GM12873 (cell line): ENCODE measurements around the gene C9orf43.

Experiments
- TF ChIP-seq, protein P1 (sequence below): IDR thresholded peaks from 2 replicates; pipeline ENCODE4 v1.5.1; 2012; ENCODE audit warnings: low read depth, mild to moderate bottlenecking, moderate library complexity, low read length, control low read depth; ENCODE audit not compliant: insufficient read depth; ENCODE audit errors: missing control alignments

The C9orf43 gene, protein sequence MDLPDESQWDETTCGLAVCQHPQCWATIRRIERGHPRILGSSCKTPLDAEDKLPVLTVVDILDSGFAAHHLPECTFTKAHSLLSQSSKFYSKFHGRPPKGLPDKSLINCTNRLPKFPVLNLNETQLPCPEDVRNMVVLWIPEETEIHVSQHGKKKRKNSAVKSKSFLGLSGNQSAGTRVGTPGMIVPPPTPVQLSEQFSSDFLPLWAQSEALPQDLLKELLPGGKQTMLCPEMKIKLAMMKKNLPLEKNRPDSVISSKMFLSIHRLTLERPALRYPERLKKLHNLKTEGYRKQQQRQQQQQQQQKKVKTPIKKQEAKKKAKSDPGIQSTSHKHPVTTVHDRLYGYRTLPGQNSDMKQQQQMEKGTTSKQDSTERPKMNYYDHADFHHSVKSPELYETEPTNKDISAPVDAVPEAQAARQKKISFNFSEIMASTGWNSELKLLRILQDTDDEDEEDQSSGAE

DNA sequence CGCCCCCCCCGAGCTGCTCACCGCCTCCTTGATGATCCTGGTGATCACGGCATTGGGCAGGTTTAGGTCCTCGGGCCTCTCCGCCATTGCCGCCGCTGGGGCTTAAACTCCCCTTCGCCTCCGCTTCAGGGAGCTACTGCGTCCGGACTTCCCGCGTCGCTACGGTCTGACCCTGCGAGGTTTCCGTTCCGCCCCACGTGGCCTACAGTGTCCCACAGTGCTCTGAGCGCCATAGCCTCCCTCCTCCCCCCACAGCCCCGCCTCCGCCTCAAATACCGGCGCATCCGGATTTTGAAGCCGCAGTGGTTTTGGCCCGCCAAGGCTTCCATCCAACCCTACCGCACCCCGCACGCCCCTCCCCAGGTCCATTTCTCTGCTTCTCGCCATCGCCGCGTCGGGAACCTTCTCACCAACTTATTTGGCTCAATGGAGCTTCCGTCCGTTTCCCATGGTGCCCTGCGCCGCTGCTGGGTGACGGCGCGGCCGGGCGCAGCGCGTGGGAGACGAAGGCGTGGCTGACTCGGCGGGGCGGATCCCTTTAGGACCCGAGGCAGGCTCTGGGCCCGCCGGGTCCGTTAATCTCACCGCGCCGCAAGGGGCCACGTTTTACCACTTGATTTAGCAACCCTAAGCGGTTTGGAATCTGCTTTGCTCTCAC, at the start of gene C9orf43, which contains the start of gene POLE3:
C9orf43 (plus strand) TSS at position 541 of the 658 bp plus-strand sequence. CDS start 2,747 bp downstream, outside the sequence.
POLE3 (minus strand) TSS at position 469 of the 658 bp plus-strand sequence; CDS start at position 87, 382 bp downstream.
- TF ChIP-seq, protein P1, sequence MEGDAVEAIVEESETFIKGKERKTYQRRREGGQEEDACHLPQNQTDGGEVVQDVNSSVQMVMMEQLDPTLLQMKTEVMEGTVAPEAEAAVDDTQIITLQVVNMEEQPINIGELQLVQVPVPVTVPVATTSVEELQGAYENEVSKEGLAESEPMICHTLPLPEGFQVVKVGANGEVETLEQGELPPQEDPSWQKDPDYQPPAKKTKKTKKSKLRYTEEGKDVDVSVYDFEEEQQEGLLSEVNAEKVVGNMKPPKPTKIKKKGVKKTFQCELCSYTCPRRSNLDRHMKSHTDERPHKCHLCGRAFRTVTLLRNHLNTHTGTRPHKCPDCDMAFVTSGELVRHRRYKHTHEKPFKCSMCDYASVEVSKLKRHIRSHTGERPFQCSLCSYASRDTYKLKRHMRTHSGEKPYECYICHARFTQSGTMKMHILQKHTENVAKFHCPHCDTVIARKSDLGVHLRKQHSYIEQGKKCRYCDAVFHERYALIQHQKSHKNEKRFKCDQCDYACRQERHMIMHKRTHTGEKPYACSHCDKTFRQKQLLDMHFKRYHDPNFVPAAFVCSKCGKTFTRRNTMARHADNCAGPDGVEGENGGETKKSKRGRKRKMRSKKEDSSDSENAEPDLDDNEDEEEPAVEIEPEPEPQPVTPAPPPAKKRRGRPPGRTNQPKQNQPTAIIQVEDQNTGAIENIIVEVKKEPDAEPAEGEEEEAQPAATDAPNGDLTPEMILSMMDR = no peak

DNA sequence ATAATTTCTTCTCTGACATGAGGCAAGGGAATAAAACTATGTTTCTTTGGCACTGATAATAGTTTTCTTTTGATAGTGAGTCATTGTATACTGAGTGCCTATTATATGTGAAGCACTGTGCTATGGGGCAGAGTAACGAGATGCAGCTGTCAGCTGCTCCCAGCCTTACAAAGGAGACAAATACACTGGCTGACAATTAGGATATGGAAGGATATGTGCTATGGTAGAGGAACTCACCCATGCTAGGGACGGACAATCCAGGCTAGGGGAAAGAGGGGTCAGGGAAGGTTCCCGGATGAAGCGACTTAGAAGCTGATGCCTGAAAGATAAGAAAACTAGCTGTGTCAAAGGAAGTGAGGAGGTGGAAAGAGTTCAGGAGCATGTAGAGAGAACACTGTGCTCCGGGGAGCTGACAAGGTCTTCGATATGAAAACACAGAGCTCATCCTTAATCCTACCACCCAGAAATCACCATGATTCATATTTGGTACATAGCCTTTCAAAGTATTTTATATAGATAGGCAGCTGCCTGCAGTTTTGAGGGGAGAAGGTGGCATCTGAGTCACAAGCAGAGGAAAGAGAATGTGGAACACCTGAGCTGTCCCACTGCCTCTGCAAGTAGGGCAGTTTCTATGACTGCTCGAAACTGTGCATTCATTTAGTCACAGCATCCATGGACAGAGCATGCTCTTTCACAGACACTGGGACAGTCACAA, 49.1 kb upstream of the C9orf43 start:
- TF ChIP-seq, protein P1 = no peak

- TF ChIP-seq, protein P1 = no peak
These were observed 47.2 kb upstream of the C9orf43 start for GRCh38 chr9:113363336-113363735.

DNA sequence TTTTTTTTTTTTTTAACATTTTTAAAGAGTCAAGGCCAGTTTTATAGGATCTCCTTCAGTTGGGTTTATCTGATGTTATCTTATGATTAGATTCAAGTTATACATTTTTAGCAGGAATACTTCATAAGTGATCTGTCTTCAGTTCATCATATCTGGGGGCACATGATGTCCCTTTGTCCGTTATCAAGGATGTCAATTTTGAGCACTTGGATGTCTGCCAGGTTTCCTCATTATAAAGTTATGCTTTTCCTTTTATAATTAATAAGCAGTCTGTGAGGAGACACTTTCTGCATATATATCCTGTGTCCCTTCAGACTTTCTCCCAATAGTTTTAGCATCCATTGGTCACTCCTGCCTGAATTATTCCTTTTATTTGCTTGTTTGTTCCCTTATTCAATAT, 45.6 kb upstream of the C9orf43 start:
- TF ChIP-seq, protein P1 = no peak

DNA sequence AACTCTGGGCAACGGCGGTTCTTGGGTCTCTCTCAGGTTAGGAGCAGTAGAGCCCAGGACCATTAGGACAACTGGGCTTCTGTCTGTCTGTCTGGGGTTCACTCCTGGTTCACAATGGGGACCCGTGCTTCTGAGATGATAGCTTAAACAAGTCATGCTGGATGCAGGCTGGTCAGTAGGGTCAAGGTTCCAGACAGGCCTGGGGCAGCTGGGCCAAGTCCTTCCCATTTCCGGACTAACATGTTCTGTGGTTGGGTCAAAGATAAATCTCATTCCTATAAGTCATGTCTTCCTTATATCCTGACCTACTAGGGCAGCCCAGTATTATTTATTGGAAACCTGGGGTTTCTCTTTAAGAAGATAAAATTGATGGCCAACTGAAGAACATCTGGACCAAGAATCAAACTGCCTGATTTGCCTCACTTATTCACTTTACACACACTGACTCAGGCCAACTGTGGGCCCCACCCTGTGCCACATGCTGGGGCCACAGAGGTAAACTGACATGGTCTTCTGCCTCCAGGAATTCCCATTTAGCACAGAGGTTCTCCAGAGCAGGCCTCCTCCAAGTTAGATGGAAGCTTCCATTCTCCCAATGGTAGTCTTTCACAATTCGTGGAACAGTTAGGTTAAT, 42.1 kb upstream of the C9orf43 start:
- TF ChIP-seq, protein P1 = no peak

GRCh38 chr9:113368982-113369854, 41.3 kb upstream of the C9orf43 start:
- TF ChIP-seq, protein P1 = no peak
